NCI-H2107 (cell line): ENCODE data around the gene NDST1.

Experiments used
- DNase-seq: peaks from one replicate; lab custom pipeline; 2025; lab: John Stamatoyannopoulos, UW

Gene NDST1

DNA sequence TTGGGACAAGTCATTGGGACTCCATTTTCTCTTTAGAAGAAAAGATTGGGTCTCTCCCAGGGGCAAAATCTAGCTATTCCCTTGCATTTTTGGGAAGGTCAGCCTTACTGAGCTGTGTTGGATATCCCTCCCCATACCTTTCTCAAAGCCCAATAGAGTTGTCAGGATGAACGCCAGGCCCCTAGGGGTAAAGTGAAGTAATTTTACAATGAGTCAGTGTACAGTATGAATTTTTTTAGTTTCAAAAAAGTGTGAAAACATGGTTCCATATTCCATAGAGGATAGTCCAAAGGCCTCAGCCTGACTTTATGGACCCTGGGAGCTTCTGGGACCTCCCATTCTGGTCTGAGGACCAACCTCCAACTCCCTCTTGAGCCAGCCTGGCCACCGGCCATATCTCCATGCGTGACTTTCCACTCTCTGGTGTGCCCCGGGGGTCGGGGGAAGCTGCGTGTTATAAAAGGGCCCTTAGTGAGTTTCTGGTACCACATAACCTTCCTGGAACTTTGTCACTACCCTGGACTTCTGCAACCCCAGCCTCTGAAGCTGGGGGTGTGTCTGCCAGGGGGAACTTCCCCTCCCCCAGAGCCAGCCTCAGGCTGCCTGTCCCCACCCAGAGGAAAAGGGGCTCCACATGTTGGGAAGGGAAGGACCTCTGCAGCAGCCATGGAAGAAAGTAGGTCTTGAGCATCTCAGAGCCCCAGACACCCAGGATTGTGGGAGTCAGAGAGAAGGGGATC is 80.1 kb downstream of the NDST1 start:
- no peak for DNase-seq

DNA sequence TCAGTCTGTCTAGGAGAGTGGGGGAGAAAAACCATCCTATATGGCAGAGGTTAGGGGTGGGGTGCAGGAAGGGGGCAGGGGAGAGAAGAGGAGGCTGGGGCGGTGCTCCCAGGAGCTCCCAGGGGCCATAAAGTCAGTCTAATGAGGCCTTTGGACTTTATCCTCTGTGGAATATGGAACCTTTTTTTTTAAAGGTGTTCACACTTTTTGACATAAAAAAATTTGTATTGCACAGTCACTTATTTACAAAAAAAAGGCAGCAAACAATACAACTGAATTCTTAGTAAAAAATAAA is 80.6 kb downstream of the NDST1 start:
- DNase-seq = no peak

DNA sequence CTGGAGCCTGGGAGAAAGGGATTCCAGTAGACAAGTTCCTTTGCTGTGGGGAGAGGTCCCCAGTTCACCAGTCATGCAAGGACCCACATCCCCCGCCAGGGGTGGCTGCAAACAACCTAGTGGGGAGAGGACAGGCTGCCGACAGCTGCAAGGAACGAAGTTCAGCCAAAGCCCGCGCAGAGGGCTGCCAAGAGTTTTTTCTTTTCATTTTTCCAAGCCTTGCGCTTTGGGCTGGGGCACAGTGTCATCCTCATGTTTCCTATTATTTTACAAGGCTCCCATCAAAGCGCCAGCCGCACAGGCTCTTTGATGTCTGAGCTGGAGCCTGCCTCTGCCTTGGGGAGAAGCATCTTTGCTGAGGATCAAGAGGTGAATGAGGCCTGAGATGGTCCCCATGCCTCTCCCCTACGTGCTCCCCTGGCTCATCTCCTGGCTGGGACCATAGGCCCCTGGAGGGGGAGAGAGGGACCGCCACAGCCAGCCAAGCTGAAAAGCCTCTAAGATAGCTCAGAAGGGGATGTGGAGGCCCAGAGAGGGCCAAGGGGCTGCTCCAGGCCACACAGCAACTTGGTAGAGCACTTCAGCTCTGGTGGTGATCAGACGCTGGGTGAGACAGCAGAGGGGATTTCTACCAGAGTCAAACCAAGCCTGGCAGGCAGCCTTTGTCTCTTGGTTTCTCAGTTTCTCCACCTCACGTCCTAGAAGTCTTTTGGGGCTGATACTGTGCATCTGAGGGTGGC is 82.1 kb downstream of the NDST1 start:
- DNase-seq = no peak

DNA sequence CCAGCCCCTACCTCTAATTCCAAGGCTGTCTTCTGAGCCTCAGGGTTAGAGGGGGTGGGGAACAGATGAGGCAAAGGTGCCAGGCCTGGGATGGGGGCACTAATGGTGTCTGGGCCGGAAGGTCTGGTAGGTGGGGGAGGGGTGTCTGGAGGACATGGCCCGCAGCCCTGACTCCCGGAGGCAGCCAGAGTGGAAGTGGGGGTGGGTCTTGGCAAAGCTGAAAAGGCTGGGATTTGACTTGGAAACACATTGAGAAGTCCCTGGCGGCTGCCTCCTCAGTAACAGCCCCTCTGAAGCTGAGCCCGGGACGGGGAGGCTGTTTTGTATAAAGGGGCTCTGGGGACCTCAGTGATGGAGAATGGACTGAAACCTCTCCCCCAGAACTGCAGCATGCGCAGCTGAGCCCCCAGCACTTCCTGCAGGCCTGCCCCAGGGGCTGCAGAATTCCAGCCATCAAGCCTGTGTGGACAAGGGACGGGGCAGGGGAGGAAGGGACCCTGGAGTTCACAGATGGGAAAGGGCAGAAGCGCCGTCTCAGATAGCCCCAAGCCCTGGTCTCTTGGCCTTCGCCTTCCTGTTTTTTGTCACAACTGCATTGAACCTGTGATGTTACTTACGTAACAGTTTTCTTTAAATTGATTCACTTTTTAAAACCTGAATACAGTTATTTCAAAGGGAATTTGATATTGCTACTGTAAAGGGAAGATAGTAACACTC is 83.2 kb downstream of the NDST1 start:
- no peak for DNase-seq

DNA sequence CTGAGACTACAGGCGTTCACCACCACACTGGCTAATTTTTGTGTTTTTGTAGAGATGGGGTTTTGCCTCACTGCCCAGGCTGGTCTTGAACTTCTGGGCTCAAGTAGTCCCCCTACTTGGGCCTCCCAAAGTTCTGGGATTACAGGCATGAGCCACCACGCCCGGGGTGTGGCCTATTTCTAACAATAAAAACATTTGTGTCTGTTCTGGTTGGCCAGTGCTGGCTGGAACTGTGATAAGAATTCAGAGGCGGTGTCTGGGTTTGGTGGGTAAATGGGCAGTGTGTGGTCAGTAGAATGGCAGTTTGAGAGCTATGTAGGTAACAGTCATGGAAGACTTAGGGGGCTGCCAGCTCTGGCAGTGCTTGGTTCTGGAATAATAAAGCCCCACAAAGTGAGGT is 85.7 kb downstream of the NDST1 start:
- no peak for DNase-seq

DNA sequence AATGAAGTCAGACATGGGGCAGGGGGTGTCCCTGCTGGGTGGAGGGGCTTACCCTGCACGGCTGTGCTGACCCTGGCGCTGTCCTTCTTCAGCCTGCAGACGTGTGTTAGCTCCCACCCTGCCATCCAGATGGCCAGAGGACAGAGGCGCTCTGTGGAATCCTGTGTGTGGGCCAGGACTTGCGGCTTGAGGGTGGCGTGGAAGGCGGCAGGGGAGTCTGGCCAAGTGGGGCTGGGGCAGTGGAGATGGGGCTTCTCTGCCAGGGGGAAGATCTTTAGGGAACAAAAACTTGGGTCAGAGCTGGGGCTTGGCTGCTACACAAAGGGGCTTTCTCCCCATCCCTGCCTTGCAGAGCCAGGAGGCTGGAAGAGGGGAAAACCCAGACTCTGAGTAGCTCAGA is 86.1 kb downstream of the NDST1 start:
- DNase-seq = no peak

DNA sequence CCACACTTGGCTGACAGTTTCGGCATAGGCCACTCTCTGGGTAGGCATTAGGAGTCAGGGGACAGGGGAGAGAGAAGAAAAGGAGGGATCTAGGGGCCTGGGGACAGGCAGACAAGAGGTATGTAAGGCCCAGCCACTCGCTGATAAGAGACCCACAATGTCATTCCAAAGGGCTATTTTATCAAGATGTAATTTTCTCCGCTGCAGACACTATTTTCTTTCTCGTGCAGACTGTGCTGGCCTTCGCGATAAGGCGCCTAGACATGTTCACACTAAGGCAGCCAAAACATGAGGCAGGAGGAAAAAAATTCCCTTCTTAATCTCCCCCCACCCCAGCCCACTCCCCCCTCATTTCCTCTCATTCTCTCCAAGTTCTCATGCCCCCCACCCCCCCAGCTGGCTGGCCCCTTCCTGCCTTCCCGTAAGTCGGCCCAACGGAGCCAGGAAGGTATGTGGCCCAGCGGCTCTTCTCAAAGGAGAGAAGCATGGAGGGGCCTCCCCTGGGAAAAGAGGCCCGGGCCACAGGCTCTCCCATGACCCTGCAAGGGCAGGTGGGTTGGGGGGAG is 87.6 kb downstream of the NDST1 start:
- no peak for DNase-seq

DNA sequence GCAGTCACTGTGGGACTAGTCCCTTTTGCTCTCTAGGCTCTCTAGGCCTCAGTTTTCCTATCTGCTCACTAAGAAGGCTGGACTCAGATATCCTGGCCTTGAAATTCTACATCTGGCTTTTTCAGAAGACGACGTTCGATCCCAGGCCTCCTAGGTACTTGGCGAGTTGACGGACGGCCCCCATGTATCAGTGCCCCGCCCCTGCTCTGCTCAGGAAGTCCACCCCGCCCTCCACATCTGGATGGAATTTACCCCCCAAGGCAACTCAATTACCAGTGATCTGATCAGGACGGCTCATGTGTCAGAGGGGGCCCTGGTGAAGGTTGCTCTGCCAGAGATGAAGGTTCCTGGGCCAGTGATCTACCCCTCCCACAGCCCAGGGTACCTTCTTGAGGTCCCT is 88.4 kb downstream of the NDST1 start:
- no peak for DNase-seq

DNA sequence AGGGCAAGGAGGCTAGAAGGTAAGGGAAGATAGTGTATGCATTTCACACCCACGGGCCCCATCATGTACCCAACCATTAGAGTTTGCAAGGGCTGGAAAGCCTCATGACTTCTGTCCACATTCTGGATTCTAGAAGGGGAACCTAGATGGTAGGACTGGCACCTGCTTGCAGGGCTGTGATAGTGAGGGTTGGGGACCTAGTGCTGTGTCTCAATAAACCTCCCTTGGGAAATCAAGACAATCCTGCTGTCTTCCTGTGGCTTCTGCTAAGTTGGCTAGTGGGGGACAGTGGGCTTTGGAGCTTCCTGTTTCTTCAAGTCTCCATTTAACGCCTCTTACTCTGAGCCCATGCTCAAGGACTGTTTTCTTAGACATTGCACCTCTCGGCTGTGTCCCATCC is 88.9 kb downstream of the NDST1 start:
- DNase-seq = no peak

DNA sequence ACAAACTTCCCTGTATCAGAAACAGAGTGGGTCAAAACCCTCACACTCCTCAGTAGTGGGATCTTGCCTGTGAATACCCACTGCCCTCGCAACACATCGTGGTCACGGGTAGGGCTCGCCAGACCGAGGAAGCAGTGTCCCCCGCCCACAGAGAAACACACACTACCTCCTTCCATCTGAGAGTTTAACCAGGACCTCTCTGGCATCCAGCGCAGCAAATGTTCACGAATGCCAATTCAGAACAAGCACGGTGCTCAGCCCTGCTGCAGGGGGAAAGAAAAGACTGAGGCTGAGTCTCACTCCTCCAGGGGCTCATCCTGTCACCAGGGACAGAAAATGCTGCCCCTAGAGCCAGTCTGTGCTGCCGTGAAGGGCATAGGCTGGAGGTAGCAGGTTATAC is 90.1 kb downstream of the NDST1 start:
- no peak for DNase-seq

DNA sequence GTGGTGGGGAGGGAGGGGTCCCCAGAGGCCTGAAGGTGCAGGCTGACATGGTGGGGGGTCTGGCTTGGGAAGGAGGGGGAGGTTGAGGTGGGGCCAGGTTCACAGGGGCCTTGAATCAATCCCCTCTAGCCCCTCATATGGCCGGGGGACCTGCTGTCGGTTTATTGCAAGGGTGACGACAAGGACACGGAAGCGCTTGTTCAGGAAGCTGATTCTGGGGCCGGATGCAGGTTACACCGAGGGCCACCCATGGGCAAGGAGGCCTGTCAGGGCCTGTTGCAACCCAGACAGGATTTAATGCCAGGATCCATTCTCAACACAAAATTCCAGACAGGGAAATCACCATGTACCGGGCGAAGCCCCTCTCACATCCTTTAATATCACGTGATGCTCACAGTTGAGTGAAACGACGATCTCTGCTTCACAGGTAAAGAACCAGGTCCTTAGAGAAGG is 90.9 kb downstream of the NDST1 start:
- no peak for DNase-seq

DNA sequence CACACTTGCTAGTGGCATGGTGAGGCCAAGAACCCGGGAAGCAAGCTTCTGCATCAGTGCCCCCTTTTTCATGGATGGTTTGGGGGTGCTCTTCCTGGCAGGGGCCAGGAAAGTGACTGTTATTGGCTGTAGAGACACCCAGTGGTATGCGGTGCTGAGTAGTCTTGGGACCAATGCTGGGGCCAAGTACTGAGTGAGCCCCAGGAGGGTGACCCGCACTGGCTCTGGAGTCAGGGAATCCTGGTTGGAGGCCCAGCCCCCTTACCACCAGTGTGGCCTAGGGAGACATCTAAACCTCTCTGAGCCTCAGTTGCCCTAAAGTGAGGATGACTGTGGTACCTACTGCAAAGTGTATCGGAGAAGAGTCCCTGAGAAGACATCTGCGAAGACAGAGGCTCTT is 91.3 kb downstream of the NDST1 start:
- no peak for DNase-seq

DNA sequence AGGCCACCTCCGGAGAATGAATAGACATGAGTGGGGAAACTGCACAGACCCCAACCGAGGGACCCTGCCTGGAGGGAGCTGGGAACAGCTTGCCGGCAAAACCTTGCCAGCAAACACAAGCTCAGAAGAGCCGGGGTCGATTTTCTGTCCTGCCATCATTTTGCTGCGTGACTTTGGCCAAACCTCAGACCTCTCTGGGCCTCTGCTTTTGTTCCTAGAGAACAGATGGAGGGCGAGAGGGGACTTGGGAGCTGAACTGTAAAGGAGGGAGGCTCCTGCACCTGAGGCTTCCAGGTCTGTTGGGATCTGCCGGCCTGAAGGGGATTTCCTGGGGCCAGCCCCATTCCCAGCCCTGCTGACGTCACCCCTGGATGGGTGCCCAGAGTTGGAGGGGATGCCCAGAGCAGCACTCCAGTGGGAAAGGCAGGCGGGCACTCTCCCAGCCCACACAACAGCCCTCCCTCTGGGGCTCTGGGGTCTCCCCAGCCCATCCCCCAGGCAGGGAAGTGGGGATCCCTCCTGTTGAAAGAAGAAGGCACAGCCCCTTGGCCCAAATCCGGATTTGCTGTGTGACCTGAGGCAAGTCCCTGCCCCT is 92.1 kb downstream of the NDST1 start:
- DNase-seq = peak; percentile 34

DNA sequence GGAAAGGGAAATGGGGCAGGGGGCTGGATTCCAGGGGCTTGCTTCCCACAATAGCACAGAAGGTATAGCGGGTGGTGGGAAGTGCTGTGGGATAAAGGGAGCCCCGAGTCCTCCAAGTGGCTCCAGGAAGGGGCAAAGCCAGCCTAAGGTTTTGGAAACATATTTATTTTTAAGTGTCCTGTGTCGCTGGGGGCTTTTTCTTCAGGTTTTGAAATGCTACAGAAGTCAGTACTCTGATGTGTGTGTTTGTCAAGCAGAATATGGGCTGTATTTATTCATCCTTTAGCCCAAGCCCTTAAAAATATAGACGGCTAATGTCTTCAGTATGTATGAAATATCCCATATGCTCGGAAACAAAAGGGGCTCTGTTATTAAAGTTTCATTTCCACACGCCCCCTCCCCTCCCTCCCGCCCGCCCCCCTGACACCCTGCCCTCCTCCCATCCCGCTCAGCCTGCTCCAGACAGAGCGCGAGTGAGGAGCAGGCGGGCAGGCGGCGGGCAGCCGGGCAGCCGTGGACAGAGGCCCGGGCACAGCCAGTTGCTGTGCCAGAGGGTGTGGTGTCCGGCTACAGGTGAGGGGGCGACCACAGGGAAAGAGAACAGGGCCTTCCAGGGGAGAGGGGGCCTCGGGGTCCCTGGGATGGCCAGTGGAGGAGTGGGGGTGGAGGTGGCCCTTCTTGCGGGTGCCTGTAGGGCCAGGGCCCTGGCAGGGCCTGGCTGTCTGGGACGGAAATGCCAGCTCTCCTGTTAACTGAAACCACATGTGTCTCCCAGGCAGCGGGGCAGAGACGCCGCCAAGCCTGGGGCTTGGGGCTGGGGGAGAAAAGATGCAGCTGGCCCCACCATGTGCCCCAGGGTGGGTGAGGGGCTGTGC is 92.9 kb downstream of the NDST1 start:
- no peak for DNase-seq

DNA sequence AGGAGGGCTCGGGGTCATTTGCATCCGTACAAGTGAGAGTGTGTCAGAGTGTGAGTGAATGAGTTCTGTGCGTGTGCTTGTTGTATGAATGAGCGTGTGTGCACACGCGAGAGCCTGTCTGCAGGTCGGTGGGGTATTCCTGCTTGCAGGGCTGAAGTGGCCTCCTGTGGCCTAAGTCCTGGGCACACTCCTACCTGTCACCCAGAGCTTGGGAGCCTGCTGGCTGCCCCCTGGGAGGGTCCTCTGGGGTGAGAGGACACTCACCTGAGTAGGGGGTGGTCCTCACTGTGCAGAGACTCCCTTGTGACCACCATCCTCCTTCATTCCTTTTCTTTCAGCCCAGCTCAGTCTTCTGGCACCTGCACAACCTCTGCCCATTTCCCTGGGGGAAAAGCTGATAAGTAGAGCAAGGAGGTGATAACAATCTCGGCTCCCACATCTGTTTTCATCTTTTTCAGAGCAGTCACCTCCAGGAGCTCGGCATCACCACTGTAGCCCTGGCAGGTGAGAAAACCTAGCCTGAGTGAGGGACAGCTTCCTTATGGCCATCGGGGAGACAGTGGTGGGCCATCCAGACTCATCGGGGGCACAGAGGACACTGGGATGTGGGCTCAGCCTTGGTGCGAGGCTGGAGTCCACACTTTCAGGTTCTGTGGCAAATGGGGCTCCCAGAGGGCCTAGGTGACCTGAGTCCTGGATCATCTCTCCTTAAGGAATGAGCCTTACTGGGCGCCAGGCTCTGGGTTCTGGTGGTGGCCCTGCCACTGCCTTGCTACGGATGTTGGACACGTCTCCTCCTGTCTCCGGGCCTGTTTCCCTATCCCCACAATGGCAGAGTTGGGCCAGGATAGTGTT is 93.8 kb downstream of the NDST1 start:
- no peak for DNase-seq

DNA sequence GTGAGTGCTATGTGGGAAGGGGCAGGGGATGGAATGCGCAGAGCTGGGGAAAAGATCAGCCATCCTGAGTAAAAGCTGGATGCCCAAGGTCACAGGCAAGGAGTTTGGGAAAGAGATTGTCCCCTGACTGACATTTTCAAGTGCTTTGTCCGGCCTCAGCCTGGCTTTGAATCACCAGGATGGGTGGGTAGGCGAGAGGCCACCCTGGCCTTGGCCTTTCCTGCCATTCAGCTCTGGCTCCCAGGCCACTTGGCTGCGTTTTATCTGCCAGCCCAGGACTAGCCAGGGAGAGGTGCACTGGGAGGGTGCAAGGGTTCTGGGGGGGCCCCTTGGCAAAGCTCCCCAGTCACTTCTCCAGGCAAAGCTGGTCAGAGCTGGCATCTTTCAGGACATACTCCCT is 95.1 kb downstream of the NDST1 start:
- no peak for DNase-seq

DNA sequence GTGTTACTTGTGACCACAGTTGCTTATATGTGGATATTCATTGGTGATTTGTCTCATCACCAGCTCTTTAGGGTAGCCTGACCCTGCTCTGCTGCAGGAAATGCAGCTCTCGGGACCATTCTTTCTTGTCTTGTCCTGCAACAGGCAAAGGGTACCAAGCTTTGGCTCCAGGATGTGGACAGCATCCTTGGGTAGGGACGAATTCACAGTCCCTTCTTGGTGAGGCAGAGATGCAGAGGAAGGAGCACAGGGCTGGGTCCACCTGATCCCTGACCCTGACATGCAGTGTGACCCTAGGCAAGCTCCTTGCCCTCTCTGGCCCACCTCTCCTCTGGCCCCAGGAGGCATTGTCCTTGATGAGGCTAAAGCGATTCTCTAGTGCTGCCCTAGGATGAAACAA is 95.6 kb downstream of the NDST1 start:
- DNase-seq = no peak

DNA sequence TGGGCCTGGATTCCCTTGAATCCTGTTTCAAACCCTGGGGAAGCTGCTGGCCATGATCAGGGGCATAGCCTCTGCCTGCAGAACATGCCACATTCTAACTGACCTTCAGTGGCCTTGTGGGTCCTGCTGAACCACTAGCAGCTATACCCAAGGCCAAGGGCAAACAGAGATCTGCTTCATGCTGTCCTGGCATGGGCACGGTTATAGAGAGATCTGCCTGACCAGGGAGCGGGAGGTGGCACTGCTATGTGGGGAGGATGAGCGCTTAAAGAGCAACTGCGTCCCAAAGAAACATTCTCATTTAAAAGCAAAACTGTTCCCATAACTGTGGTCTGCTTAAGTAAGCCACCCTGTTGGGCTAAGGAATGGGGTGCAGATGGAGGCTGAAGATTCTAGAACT is 96.1 kb downstream of the NDST1 start:
- DNase-seq = no peak

DNA sequence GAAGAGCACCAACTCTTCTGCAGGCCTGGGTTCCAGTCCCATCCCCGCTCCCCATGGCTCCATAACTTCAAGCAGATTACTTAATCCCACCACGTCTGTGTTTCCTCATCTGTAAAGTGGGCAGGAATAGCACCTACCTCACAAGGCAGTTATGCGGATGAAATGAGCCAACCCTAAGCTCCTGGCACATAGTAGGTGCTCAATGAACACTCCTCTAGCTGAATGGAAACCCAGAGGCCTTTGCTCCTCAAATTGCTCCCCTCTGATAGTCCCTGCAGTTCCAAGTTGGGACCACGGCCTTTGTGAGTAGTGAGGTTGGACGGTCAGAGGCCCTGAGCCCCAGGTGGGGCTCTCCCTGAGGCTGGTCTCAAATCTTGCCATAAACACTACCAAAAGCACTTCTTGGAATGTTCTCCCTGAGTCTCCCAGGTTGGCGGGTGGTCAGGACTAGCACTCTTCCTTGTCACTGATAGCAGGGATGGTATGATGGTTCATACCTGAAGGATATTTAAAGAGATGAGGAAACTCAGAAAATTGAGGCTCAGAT is 97.0 kb downstream of the NDST1 start:
- no peak for DNase-seq

DNA sequence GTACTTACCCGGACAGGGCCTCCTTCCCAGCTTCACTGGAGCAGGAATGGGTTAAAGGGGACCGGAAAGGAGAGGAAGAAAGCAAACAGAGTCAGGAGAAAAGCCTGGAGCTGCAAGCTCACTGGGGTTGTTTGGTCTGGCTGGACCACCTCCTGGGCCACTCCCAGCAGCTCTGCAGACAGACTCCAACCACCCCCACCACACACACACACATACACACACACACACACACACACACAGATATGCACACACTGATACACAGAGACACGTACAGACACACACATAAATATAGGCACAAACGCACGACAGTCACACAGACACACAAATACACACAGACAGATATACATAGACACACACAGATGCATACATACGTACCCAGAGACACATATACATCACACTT is 97.6 kb downstream of the NDST1 start:
- no peak for DNase-seq
